ENCODE data around the gene VBP1. TPM values are rescaled to one million over a fixed set of nuclear protein-coding genes. Genes with fewer than 3 reads are reported as not detected.
"Not testable (repeated sequence)": the region's sequence is repeated elsewhere in the genome, so short reads cannot be mapped to it uniquely, and the experiment has no call there.

VBP1 gene
- total RNA-seq, 1 experiment from 2014 or later: 157 TPM

DNA sequence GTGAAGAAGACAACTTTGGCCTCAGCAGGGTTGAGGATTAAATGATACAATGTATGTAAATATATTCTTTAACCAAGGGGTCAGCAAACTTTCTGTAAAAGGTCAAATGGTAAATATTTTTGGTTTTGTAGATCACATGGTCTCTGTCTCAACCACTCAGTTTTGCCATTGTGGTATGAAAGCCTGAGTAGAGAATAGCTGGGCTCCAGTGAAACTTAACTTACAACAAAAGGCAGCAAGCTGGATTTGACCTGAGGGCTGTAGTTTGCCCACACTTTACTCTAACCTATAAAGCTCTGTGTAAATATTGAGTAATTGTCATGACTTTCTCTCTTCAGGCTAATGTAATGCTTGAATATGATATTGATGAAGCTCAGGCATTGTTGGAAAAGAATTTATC, 19.6 kb downstream of the VBP1 start:
- H3K27me3 ChIP-seq (replicated peaks): no peaks in the 10 kb centered on the region
- no peak overlapping the region for H3K27ac ChIP-seq
- H3K36me3 ChIP-seq: peaks cover 40% of the 10 kb centered on the region
- no peak for DNase-seq (ENCODE audit: low read depth in 1 of 2, low spot score in 2 of 2)
- H3K4me3 ChIP-seq: no peak overlapping the region
- H3K9me3 ChIP-seq (replicated peaks): no peaks in the 10 kb centered on the region
- no peaks in the 10 kb centered on the region for H3K4me1 ChIP-seq (replicated peaks)

DNA sequence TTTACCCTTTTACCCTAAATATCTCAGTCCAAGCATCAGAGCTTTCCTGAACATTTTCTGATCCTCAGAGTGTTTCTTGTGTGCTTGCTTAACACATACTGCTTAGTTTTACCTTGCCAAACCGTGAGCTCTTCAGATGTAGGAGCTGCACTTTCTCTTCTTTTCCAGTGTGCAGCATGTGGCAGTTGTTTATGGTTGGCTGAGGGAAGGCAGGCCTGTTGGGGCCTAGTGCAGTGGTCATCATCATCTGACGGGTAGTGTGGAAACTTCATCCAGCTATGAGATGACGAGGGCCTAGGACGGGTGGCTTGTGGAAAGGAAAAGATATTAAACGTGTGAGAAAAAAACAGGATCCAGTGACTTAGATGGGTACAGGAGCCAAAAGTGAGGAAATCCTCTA, 21.5 kb downstream of the VBP1 start:
- H3K4me1 ChIP-seq (replicated peaks): no peaks in the 10 kb centered on the region
- no peaks in the 10 kb centered on the region for H3K9me3 ChIP-seq (replicated peaks)
- no peak overlapping the region for H3K4me3 ChIP-seq
- no peak for DNase-seq (ENCODE audit: low read depth in 1 of 2, low spot score in 2 of 2)
- no peaks in the 10 kb centered on the region for H3K27me3 ChIP-seq (replicated peaks)
- H3K36me3 ChIP-seq: peaks cover 36% of the 10 kb centered on the region
- no peak overlapping the region for H3K27ac ChIP-seq

DNA sequence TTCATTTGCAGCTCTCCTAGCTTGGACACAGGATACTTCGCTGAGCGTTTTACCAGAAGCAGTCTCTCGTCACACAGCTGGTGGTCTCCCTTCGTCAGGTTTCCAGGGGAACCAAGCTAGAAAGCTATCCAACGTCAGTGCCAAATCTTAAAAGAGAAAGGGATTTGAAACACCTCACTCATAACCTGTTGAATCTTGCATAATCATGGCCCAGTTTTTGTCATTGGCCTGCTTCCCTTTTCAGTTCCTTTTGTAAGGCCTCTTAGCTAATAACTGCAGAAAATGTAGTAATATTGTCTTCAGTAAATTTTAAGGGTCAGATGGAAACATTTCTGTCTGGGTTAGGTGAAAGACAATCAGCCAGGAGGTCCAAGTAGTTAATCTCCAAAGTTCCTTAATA, 26.0 kb downstream of the VBP1 start:
- Histone ChIP-seq H3K27ac (no peak overlapping the region), H3K9me3 (replicated peaks) (no peaks in the 10 kb centered on the region), H3K36me3 (peaks cover 9% of the 10 kb centered on the region), H3K4me3 (no peak overlapping the region), H3K27me3 (replicated peaks) (no peaks in the 10 kb centered on the region), H3K4me1 (replicated peaks) (no peaks in the 10 kb centered on the region)
- no peak for DNase-seq (ENCODE audit: low read depth in 1 of 2, low spot score in 2 of 2)

DNA sequence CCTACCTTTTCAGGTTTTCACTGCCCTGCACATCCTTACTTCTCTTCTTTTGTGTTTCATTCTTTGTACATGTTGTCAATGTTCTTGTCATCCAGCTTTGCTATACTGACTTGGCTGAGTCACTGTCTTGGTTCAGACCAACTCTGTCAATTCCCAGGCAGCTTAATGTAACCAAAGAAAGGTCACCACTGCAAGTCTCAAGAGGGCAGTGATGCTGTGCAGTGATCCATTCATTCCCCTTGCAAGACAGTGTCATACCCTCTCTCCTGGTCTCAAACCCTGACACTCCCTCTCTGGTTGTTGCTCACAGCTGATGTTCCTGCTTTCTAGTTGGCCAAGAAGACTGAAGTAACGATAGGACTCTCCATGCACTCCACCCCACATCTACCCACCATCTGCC, 30.5 kb downstream of the VBP1 start:
- H3K27ac ChIP-seq: no peak overlapping the region
- no peaks in the 10 kb centered on the region for H3K9me3 ChIP-seq (replicated peaks)
- no peak for DNase-seq (ENCODE audit: low read depth in 1 of 2, low spot score in 2 of 2)
- no peak overlapping the region for H3K4me3 ChIP-seq
- H3K36me3 ChIP-seq: no peaks in the 10 kb centered on the region
- no peaks in the 10 kb centered on the region for H3K4me1 ChIP-seq (replicated peaks)
- no peaks in the 10 kb centered on the region for H3K27me3 ChIP-seq (replicated peaks)

DNA sequence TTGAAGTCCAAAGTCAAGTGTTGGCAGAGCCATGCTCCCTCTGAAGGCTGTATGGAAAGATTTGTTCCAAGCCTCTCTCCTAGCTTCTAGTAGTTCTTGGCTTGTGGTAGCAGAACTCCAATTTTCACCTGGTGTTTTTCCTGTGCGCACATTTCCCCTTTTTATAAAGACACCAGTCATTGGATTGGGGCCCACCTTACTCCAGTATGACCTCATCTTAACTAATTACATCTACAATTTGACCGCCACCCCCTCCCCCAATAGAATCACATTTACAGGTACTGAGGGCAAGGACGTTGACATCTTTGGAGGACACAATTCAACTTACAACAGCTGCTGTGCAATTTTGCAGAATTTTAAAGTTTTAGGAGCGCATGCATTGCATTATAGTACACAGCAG, 31.2 kb downstream of the VBP1 start:
- no peak overlapping the region for H3K27ac ChIP-seq
- DNase-seq (ENCODE audit: low read depth in 1 of 2, low spot score in 2 of 2): no peak
- no peaks in the 10 kb centered on the region for H3K9me3 ChIP-seq (replicated peaks)

DNA sequence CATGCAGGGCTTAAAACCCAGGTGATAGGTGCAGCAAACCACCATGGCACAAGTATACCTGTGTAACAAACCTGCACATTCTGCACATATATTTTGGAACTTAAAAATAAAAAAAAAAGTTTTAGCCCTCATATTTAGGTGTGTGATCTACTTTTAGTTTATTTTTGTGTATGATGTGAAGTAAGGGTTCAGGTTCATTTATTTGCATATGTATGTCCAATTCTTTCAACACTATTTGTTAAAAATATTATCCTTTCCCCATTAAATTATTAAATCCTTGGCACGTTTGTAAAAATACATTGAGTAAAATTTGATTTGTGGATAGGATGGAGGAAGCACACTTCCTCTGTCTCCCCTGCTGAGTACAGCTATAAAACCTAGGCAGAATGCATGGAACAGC, 35.1 kb downstream of the VBP1 start:
- no peak overlapping the region for H3K27ac ChIP-seq
- no peaks in the 10 kb centered on the region for H3K4me1 ChIP-seq (replicated peaks)
- no peaks in the 10 kb centered on the region for H3K27me3 ChIP-seq (replicated peaks)
- no peaks in the 10 kb centered on the region for H3K36me3 ChIP-seq
- H3K9me3 ChIP-seq (replicated peaks): no peaks in the 10 kb centered on the region
- DNase-seq (ENCODE audit: low read depth in 1 of 2, low spot score in 2 of 2): no peak
- H3K4me3 ChIP-seq: no peak overlapping the region

More for the DNA sequence above, 31.2 kb downstream of the VBP1 start:
- Histone ChIP-seq H3K27me3 (replicated peaks) (no peaks in the 10 kb centered on the region), H3K4me3 (no peak overlapping the region), H3K36me3 (no peaks in the 10 kb centered on the region), H3K4me1 (replicated peaks) (no peaks in the 10 kb centered on the region)

- no peak for DNase-seq (ENCODE audit: low read depth in 1 of 2, low spot score in 2 of 2)
- Histone ChIP-seq H3K4me3 (no peak overlapping the region), H3K27ac (no peak overlapping the region), H3K27me3 (replicated peaks) (no peaks in the 10 kb centered on the region), H3K9me3 (replicated peaks) (no peaks in the 10 kb centered on the region), H3K4me1 (replicated peaks) (no peaks in the 10 kb centered on the region), H3K36me3 (no peaks in the 10 kb centered on the region)
Measured at GRCh38 chrX:155259752-155260151, 43.5 kb downstream of the VBP1 start.

DNA sequence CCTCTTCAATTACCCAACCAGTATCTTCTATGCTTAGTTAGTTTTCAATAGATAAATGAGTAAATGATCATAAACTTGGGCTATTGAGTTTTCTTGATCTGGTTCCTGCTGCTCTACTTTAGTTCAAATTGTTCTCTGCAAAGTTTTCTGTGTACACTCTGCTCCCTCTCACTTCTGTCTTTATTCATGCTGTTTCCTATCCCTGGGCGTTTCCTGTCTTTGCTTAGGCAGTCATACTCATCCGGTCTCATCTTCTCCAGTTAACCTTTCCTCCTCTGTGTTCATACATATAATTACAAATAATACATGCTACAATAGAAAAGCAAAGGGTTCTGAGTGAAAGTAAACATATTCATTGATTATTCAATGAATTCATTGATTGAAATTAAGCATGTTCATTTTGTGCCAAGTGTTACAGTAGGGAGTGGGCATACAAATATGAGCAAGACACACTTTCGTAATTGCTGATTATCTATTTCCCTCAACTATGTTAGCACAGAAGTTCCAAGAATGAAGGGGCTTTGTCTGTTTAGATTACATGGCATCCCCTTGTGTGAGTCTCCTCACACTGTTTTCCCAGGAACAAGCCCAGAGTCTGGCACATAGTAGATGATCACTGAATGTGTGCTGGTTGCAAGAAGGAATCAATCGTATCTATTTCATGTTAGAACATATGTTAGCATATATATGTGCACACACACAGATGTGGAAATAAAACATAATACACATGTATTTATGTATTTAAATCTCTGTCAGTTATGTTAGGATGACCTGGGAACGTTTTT, 46.9 kb downstream of the VBP1 start:
- DNase-seq (ENCODE audit: low read depth in 1 of 2, low spot score in 2 of 2): no peak
- Histone ChIP-seq H3K4me1 (replicated peaks) (no peaks in the 10 kb centered on the region), H3K36me3 (no peaks in the 10 kb centered on the region), H3K9me3 (replicated peaks) (no peaks in the 10 kb centered on the region), H3K27ac (no peak overlapping the region), H3K4me3 (no peak overlapping the region), H3K27me3 (replicated peaks) (no peaks in the 10 kb centered on the region)

DNA sequence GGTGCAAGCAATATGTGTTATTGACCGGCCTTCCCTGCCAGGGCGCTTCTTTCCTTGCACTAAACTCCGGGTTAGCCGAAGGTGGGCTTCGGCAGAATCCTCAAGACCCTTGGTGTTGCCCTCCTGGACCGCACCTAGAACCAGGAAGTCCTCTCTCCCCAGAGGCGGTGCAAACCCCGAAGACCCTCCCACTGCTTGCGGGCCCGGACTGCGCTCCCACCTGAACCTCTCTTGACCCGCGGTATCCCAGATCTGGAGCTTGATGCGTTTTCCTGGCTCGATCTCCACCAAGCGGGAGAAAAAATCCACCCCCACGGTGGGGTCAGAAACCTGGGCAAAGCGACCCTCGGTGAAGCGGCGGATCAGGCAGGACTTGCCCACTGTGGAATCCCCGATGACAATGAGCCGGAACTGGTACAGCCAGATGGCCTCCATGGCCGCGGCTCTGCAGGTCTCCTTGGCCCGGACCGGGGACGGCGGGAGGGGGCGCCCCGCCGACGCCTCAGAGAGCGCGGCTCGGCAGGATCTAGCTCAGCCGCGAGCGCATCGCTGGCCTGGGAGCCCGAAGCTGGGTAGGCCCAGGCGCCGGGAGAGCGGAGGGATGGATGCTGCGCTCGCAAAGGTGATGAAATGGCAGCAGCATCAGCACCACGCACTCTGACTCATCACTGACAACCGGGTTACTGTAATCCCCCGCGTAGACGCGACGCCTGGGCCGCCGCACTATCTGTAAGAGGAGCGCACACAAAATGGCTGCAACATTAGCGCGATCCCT, 47.8 kb downstream of the VBP1 start, which contains the start of gene RAB39B:
RAB39B (minus strand) TSS at position 638 of the 775 bp plus-strand sequence; CDS start at position 435, 203 bp downstream.
- H3K27me3 ChIP-seq (replicated peaks): no peaks in the 10 kb centered on the region
- no peak within 1 kb of the TSS for H3K4me3 ChIP-seq
- peak; percentile 1 to 39 for DNase-seq (ENCODE audit: low read depth in 1 of 2, low spot score in 2 of 2)
- no peak within 1 kb of the TSS for H3K27ac ChIP-seq
- no peaks in the 10 kb centered on the region for H3K4me1 ChIP-seq (replicated peaks)
- H3K9me3 ChIP-seq (replicated peaks): no peaks in the 10 kb centered on the region
- no peaks in the 10 kb centered on the region for H3K36me3 ChIP-seq

- no peak for DNase-seq (ENCODE audit: low read depth in 1 of 2, low spot score in 2 of 2)
- Histone ChIP-seq H3K27me3 (replicated peaks) (no peaks in the 10 kb centered on the region), H3K4me3 (no peak overlapping the region), H3K9me3 (replicated peaks) (no peaks in the 10 kb centered on the region), H3K27ac (no peak overlapping the region), H3K36me3 (no peaks in the 10 kb centered on the region), H3K4me1 (replicated peaks) (no peaks in the 10 kb centered on the region)
Measured at GRCh38 chrX:155266439-155266838, 50.2 kb downstream of the VBP1 start.

- not testable (repeated sequence) for H3K4me3 ChIP-seq; DNase-seq (ENCODE audit: low read depth in 1 of 2, low spot score in 2 of 2); H3K9me3 ChIP-seq (replicated peaks); H3K4me1 ChIP-seq (replicated peaks); H3K36me3 ChIP-seq; H3K27ac ChIP-seq; H3K27me3 ChIP-seq (replicated peaks)
Measured at GRCh38 chrX:155267995-155268394, 51.7 kb downstream of the VBP1 start.

DNA sequence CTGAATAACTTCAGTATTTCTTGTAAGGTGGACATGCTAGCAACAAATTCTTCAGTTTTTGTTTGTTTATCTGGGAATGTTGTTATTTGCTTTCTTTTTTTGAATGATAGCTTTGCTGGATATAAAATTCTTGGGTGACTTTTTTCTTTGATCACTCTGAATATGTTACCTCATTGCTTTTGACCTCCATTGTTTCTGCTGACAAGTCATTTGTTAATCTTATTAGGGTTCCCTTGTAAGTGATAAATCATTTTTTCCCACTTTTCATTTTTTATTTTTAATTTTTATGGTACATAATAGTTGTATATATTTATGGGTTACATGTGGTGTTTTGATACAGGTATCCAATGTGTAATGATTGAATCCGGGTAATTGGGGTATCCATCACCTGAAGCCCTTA, 54.7 kb downstream of the VBP1 start:
- H3K36me3 ChIP-seq: no peaks in the 10 kb centered on the region
- H3K4me3 ChIP-seq: no peak overlapping the region
- no peaks in the 10 kb centered on the region for H3K4me1 ChIP-seq (replicated peaks)
- H3K27me3 ChIP-seq (replicated peaks): no peaks in the 10 kb centered on the region
- H3K9me3 ChIP-seq (replicated peaks): no peaks in the 10 kb centered on the region
- DNase-seq (ENCODE audit: low read depth in 1 of 2, low spot score in 2 of 2): no peak
- H3K27ac ChIP-seq: no peak overlapping the region

DNA sequence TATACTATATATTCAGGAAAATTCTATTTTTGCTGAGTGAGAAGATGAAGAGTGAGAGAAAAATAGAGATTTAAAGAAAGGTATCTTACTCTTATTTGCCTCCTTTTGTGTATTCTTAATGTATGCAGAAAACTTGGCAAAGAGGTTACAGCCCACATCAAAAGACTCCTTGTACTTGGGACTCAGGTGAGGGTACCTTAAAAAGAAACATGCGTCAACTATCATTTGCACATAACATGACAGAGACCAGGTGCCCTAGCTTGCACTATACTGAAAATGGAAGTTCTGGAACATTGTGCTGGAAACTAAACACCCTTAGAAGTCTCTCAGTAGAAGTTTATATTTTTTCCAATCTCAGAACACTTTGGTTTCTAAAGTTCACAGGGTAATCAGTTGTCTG, 63.6 kb downstream of the VBP1 start:
- no peak for DNase-seq (ENCODE audit: low read depth in 1 of 2, low spot score in 2 of 2)
- Histone ChIP-seq H3K36me3 (no peaks in the 10 kb centered on the region), H3K9me3 (replicated peaks) (no peaks in the 10 kb centered on the region), H3K4me1 (replicated peaks) (no peaks in the 10 kb centered on the region), H3K27me3 (replicated peaks) (no peaks in the 10 kb centered on the region), H3K4me3 (no peak overlapping the region), H3K27ac (no peak overlapping the region)
